Vagina (tissue), 2 donors: Measurements from ENCODE around the gene AMBRA1. TPM values are rescaled to one million over a fixed set of nuclear protein-coding genes. Genes with fewer than 3 reads are reported as not detected.

Experiments
- DNase-seq, 2 donors: peaks; one replicate each; pipeline ENCODE4 v3.0.0-alpha.2; 2017; ENCODE audit errors: extremely low spot score in 2 of 2
- H3K27ac ChIP-seq: fragments of 200-600 bp; sonication (generic); one replicate; pipeline ENCODE4 v1.5.1; 2019
- H3K27me3 ChIP-seq: fragments of 200-600 bp; sonication (generic); one replicate; pipeline ENCODE4 v1.5.1; 2019
- H3K36me3 ChIP-seq, 2 donors: fragments of 200-600 bp; sonication (generic); one replicate each; pipeline ENCODE4 v1.5.1; 2017 to 2019
- H3K4me1 ChIP-seq: fragments of 200-600 bp; sonication (generic); one replicate; pipeline ENCODE4 v1.5.1; 2019
- H3K4me3 ChIP-seq, 2 donors: fragments of 200-600 bp; sonication (generic); 1 replicate in 1 of 2; 2 replicates in 1 of 2; pipeline ENCODE4 v1.5.1; 2016 to 2019
- H3K9me3 ChIP-seq: fragments of 200-600 bp; sonication (generic); one replicate; pipeline ENCODE4 v1.5.1; 2019
- POLR2A ChIP-seq, 2 donors: fragments of 450-650 bp; IDR thresholded peaks; one replicate each; pipeline ENCODE4 v1.6.1; 2017; ENCODE audit warnings: antibody characterized with exemption in 2 of 2, mild to moderate bottlenecking in 2 of 2, moderate library complexity in 2 of 2
- POLR2AphosphoS5 ChIP-seq, 2 donors: sonication (generic); formaldehyde crosslinking; IDR thresholded peaks; one replicate each; pipeline ENCODE4 v1.9.0; 2017; ENCODE audit warnings: antibody characterized with exemption in 2 of 2, mild to moderate bottlenecking in 2 of 2, low read depth in 1 of 2; ENCODE audit not compliant: insufficient read depth in 1 of 2
- intact Hi-C: fragments of 100-400 bp; cut with DNase I; formaldehyde crosslinking; loops from one replicate; pipeline ENCODE4 v1.15.1; 2023
- total RNA-seq: library from RNA; depleted of rRNA; stranded (reverse); fragments of >200 nt; gene quantifications from one replicate; pipeline ENCODE4 v1.2.3, GENCODE V29; 2016
- TF ChIP-seq, protein P1 (sequence below), 3 experiments: fragments of 450-650 bp in 2 of 3; fragments of 200-600 bp in 1 of 3; sonication (generic) in 1 of 3; IDR thresholded peaks; one replicate each; pipeline ENCODE4 v1.5.1; 2017 to 2019; ENCODE audit warnings: antibody characterized with exemption in 3 of 3, mild to moderate bottlenecking in 2 of 3, moderate library complexity in 2 of 3

Gene AMBRA1
- total RNA-seq, 1 donor from 2014 or later = 40.0 TPM

DNA sequence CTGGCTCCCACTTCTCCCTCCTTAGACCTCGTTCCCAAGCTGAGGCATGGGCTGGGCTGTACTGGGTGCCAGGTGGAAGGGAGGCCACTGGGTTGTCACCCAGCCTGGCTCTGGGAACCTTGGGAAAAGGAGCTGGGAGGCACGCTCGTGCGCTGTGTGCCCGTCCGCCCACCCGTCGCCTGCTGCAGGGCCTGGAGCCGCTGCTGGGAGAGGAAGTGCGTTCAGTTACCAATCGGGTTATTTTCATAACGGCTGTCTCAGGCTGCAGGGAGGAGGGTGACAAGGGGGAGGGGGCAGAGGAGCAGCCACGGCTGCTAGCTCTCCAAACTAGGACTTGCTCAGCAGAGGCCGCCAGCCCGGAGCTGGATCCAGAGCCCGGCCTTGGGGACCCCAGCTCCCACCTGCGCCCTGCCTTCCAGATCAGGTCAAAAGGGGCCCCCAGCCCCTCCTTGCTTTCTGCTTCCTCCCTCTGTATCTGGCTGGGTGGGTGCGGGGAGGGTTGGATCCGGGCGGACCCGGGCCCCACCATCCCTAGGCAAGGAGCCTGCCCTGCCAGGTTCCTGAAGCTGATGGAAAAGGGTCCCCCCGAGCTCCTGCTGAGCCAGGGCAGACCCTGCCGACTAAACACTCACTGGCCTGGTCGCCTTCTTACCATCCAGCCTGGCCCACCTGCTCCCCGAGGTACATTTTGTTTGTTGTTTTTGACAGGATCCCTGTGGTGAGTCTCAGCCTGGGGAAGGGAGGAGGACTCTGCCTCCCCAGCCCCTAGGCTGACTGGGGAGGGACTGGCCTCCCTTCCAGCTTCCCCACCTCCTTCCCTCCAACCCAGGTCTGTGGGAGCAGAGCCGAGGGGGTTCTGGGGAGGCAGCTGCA lies 232.3 kb downstream of the AMBRA1 start:
- Histone ChIP-seq H3K4me1 (peaks cover 47% of the 10 kb centered on the region), H3K27me3 (no peaks in the 10 kb centered on the region), H3K9me3 (no peaks in the 10 kb centered on the region), H3K27ac (peak overlapping the region; percentile 70), H3K36me3 (no peaks in the 10 kb centered on the region), H3K4me3 (peak overlapping the region; percentile 20 to 30)
- intact Hi-C loops = no loop called here
- DNase-seq = no peak
- no peak for TF ChIP-seq POLR2A (IDR thresholded peaks at IDR 0.05)
- peak in 1 of 2 donors; percentile 27 for TF ChIP-seq POLR2AphosphoS5 (IDR thresholded peaks at IDR 0.05; ENCODE audit: insufficient read depth in 1 of 2, low read depth in 1 of 2)

DNA sequence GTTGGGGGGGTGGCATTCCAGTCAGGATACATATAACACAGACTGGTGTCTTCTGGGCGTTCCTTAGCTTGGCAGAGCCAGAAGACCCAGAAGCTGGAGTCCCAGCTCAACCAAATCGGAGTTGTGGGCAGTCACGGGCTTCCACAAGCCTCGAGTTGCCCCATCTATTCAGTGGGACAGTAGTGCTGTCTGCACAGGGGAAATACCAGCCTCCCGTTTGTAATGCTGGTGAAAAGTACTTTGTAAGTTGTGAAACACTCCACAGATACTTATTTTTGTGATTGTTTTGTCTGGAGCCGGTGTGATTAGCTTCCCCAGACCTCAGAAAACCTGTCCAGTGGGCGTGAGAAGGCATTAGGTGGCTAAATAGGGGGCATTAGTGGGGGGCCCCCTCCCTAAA lies 232.9 kb downstream of the AMBRA1 start:
- DNase-seq = no peak
- Histone ChIP-seq H3K4me1 (peaks cover 53% of the 10 kb centered on the region), H3K9me3 (no peaks in the 10 kb centered on the region), H3K36me3 (no peaks in the 10 kb centered on the region), H3K27me3 (no peaks in the 10 kb centered on the region), H3K27ac (peak overlapping the region; percentile 70), H3K4me3 (peak overlapping the region; percentile 20 to 30)
- TF ChIP-seq POLR2AphosphoS5 (IDR thresholded peaks at IDR 0.05; ENCODE audit: insufficient read depth in 1 of 2, low read depth in 1 of 2) (no peak), POLR2A (IDR thresholded peaks at IDR 0.05) (no peak)
- TF ChIP-seq, protein P1, sequence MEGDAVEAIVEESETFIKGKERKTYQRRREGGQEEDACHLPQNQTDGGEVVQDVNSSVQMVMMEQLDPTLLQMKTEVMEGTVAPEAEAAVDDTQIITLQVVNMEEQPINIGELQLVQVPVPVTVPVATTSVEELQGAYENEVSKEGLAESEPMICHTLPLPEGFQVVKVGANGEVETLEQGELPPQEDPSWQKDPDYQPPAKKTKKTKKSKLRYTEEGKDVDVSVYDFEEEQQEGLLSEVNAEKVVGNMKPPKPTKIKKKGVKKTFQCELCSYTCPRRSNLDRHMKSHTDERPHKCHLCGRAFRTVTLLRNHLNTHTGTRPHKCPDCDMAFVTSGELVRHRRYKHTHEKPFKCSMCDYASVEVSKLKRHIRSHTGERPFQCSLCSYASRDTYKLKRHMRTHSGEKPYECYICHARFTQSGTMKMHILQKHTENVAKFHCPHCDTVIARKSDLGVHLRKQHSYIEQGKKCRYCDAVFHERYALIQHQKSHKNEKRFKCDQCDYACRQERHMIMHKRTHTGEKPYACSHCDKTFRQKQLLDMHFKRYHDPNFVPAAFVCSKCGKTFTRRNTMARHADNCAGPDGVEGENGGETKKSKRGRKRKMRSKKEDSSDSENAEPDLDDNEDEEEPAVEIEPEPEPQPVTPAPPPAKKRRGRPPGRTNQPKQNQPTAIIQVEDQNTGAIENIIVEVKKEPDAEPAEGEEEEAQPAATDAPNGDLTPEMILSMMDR (IDR thresholded peaks at IDR 0.05) = no peak
- intact Hi-C loops = no loop called here

DNA sequence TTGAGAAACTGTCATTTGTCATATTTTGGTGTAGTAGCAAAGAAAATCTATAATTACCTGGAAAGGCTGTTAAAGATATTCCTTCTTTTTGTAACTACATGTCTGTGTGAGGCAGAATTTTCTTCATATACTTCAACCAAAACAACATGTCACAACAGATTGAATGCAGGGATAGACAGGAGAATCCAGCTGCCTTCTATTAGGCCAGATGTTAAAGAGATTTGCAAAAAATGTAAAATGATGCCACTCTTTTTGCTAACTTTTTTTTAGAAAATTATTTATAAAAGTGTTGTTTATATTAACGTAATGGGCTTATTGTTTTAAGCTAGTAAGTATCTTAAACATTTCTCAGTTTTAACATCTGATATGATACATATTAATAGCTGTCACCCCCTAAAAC lies 233.9 kb downstream of the AMBRA1 start:
- Histone ChIP-seq H3K9me3 (no peaks in the 10 kb centered on the region), H3K4me3 (no peak overlapping the region), H3K27ac (no peak overlapping the region), H3K36me3 (no peaks in the 10 kb centered on the region), H3K4me1 (peaks cover 53% of the 10 kb centered on the region), H3K27me3 (no peaks in the 10 kb centered on the region)
- DNase-seq = no peak
- intact Hi-C loops = no loop called here
- TF ChIP-seq POLR2A (IDR thresholded peaks at IDR 0.05) = no peak
- TF ChIP-seq, protein P1 (IDR thresholded peaks at IDR 0.05) = no peak
- no peak for TF ChIP-seq POLR2AphosphoS5 (IDR thresholded peaks at IDR 0.05; ENCODE audit: insufficient read depth in 1 of 2, low read depth in 1 of 2)

DNA sequence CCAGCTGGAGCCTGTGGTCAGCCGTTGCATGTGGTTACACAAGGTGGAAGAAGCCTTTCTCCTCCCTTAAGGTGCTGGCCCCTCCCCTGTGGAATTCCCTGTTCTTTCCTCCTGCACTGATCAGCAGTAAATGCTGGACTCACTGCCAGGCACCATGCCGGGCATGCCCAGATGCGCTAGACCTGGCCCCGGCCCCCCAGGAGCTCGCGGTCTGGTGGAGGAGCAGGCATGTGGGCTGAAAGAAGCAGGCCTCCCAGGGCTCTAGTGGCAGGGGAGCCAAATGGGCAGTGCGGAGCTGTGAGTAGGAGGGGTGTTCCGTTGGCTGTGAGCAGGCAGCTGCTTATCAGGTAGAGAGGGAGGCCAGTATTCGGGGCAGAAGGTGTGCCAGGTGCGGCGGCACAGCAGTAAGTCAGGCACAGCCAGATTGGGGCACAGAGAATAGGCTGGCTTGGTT lies 236.3 kb downstream of the AMBRA1 start:
- Histone ChIP-seq H3K27ac (no peak overlapping the region), H3K36me3 (no peaks in the 10 kb centered on the region), H3K4me1 (peaks cover 53% of the 10 kb centered on the region), H3K4me3 (no peak overlapping the region), H3K27me3 (no peaks in the 10 kb centered on the region), H3K9me3 (no peaks in the 10 kb centered on the region)
- TF ChIP-seq, protein P1 (IDR thresholded peaks at IDR 0.05) = no peak
- TF ChIP-seq POLR2AphosphoS5 (IDR thresholded peaks at IDR 0.05; ENCODE audit: insufficient read depth in 1 of 2, low read depth in 1 of 2) = no peak
- no peak for TF ChIP-seq POLR2A (IDR thresholded peaks at IDR 0.05)
- intact Hi-C loops = no loop called here
- no peak for DNase-seq

DNA sequence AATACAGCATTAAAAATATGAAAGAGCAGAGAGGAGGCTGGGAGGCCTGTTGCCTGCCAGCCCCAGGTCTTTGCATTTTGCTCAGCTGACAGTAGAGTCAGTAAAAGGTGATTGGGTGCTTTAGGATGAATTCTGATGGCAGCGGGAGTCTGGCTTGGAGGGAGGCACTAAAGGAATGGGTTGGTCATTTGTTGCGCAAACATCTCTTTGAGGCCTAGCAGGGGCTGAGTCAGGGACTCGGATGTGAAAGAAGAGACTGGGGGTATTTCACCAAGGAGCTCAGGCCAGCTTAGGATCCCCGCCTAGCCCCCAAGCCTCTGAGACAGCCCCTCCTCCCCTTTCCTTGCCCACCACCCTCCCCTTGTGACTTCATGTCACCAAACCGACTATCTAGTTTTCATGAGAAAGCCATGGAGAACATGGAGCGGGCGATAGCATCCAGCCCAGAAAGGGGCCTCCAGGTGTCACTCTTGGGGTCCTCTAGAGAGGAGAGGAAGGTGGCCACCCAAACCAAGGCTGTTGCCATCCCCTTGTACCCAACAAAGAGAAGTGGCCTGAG lies 236.8 kb downstream of the AMBRA1 start:
- intact Hi-C loops = no loop called here
- TF ChIP-seq POLR2A (IDR thresholded peaks at IDR 0.05) = no peak
- peaks cover 53% of the 10 kb centered on the region for H3K4me1 ChIP-seq
- no peak overlapping the region for H3K27ac ChIP-seq
- no peaks in the 10 kb centered on the region for H3K27me3 ChIP-seq
- no peaks in the 10 kb centered on the region for H3K36me3 ChIP-seq
- DNase-seq = no peak
- H3K4me3 ChIP-seq = no peak overlapping the region
- no peaks in the 10 kb centered on the region for H3K9me3 ChIP-seq

DNA sequence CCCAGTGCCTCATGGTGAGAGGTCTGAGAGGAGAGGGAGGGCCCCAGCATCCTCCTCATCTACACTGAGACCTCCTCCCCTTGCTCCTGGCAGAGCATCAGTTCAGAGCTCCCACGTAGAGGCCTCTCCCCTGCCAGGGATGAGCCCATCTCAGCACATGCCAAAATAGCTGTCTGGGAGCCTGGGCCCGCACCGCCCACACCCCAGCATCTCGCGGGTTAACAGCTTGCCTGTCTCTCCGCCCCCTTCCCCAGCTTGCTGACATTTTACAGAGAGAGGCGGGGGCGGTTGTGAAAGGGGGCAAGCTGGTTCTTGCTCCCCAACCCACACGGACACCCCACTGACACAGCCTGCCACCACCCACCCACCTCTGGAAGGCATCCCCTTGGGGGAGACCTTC lies 240.1 kb downstream of the AMBRA1 start:
- TF ChIP-seq POLR2AphosphoS5 (IDR thresholded peaks at IDR 0.05; ENCODE audit: insufficient read depth in 1 of 2, low read depth in 1 of 2) (no peak), POLR2A (IDR thresholded peaks at IDR 0.05) (no peak)
- TF ChIP-seq, protein P1 (IDR thresholded peaks at IDR 0.05) = no peak
- Histone ChIP-seq H3K27ac (no peak overlapping the region), H3K36me3 (no peaks in the 10 kb centered on the region), H3K9me3 (no peaks in the 10 kb centered on the region), H3K27me3 (no peaks in the 10 kb centered on the region), H3K4me1 (peaks cover 72% of the 10 kb centered on the region), H3K4me3 (no peak overlapping the region)
- intact Hi-C loops = no loop called here
- DNase-seq = no peak
